Fibroblast of the conjunctiva (primary cell): ENCODE data around the gene POP4.

Experiments
- DNase-seq: peaks from one replicate; pipeline ENCODE4 v3.0.0-alpha.2; 2010; ENCODE audit warnings: low read depth

POP4 gene

GRCh38 chr19:29576761-29577648 lies 29.1 kb upstream of the POP4 start:
- DNase-seq = no peak

- no peak for DNase-seq
Measured at GRCh38 chr19:29577649-29577963, 28.5 kb upstream of the POP4 start.

- no peak for DNase-seq
Measured at GRCh38 chr19:29578349-29578748, 27.7 kb upstream of the POP4 start.

- no peak for DNase-seq
Measured at GRCh38 chr19:29579308-29579910, 26.7 kb upstream of the POP4 start.

- no peak for DNase-seq
Measured at GRCh38 chr19:29581398-29581797, 24.7 kb upstream of the POP4 start.

GRCh38 chr19:29583196-29583999 lies 22.7 kb upstream of the POP4 start:
- DNase-seq = no peak

- DNase-seq = no peak
Measured at GRCh38 chr19:29586401-29586800, 19.7 kb upstream of the POP4 start.

GRCh38 chr19:29587059-29587458 lies 19.0 kb upstream of the POP4 start:
- DNase-seq = no peak

- no peak for DNase-seq
Measured at GRCh38 chr19:29587518-29587986, 18.5 kb upstream of the POP4 start.

GRCh38 chr19:29588095-29588494 lies 18.0 kb upstream of the POP4 start:
- no peak for DNase-seq

GRCh38 chr19:29590278-29590677 lies 15.8 kb upstream of the POP4 start:
- DNase-seq = no peak

- no peak for DNase-seq
Measured at GRCh38 chr19:29591670-29592069, 14.4 kb upstream of the POP4 start.

GRCh38 chr19:29593869-29594268 lies 12.2 kb upstream of the POP4 start:
- DNase-seq = no peak

GRCh38 chr19:29596080-29596727 lies 9.9 kb upstream of the POP4 start:
- DNase-seq = no peak

GRCh38 chr19:29596885-29597525 lies 9.1 kb upstream of the POP4 start:
- DNase-seq = no peak

GRCh38 chr19:29598036-29598435 lies 8.0 kb upstream of the POP4 start:
- no peak for DNase-seq

- no peak for DNase-seq
Measured at GRCh38 chr19:29598496-29598895, 7.6 kb upstream of the POP4 start.

GRCh38 chr19:29603308-29603707 lies 2.8 kb upstream of the POP4 start:
- DNase-seq = no peak

GRCh38 chr19:29606420-29606747 lies 301 bp downstream of the POP4 start:
- no peak for DNase-seq

GRCh38 chr19:29609636-29610035 lies 3.6 kb downstream of the POP4 start:
- DNase-seq = no peak

- no peak for DNase-seq
Measured at GRCh38 chr19:29610213-29610573, 4.1 kb downstream of the POP4 start.
